PC-3 (cell line): Measurements from ENCODE around the gene RUVBL2. TPM values are rescaled to one million over a fixed set of nuclear protein-coding genes. Genes with fewer than 3 reads are reported as not detected.

Source experiments
- ATAC-seq: fragments of 200-7000 bp; cut with Tn5 transposase; 2 replicates; pipeline ENCODE4 v1.9.1; 2020; ENCODE audit warnings: mild to moderate bottlenecking, moderate library complexity
- BruUV-seq: library from RNA; stranded (reverse); fragments of 400-500 nt; replicated peaks from 2 replicates; lab custom pipeline; 2021; lab: Mats Ljungman, UMichigan
- CTCF ChIA-PET: fragments of 300-600 bp; sonication (Branson Sonifier 250); formaldehyde crosslinking; loops from one replicate; lab custom pipeline; 2022; ENCODE audit warnings: antibody characterized with exemption; lab: Charles Lee
- POLR2A ChIA-PET: fragments of 300-600 bp; sonication (Branson Sonifier 250); formaldehyde crosslinking; loops from one replicate; lab custom pipeline; 2022; ENCODE audit warnings: antibody characterized with exemption; ENCODE audit not compliant: unreplicated experiment; lab: Charles Lee
- DNase-seq: peaks from one replicate; pipeline ENCODE4 v3.0.0-alpha.2; 2015
- H2AFZ ChIP-seq: fragments of 300-600 bp; sonication (generic); 2 replicates; pipeline ENCODE4 v1.6.0; 2016; ENCODE audit warnings: antibody characterized with exemption, low read length
- H3F3A ChIP-seq: fragments of 300-600 bp; sonication (generic); one replicate; pipeline ENCODE4 v1.6.0; 2017; ENCODE audit warnings: antibody characterized with exemption, low read length, control low read depth, mild to moderate bottlenecking; ENCODE audit not compliant: unreplicated experiment
- H3K27ac ChIP-seq: fragments of 300-600 bp; sonication (generic); 2 replicates; pipeline ENCODE4 v1.5.1; 2016; ENCODE audit warnings: mild to moderate bottlenecking, low read length
- H3K27me3 ChIP-seq: fragments of 300-600 bp; sonication (generic); 2 replicates; pipeline ENCODE4 v1.6.1; 2016; ENCODE audit warnings: low read length, mixed read lengths
- H3K36me3 ChIP-seq: fragments of 300-600 bp; sonication (generic); 2 replicates; pipeline ENCODE4 v1.6.1; 2016; ENCODE audit warnings: low read depth, mixed run types, low read length, mixed read lengths
- H3K4me1 ChIP-seq: fragments of 300-600 bp; sonication (generic); 2 replicates; pipeline ENCODE4 v1.5.1; 2016; ENCODE audit warnings: low read length; ENCODE audit not compliant: insufficient read depth
- H3K4me2 ChIP-seq: fragments of 300-600 bp; sonication (generic); 2 replicates; pipeline ENCODE4 v1.6.0; 2016; ENCODE audit warnings: low read length
- H3K4me3 ChIP-seq: fragments of 300-600 bp; sonication (generic); 2 replicates; pipeline ENCODE4 v1.5.1; 2016; ENCODE audit warnings: mild to moderate bottlenecking, low read length, mixed read lengths
- H3K79me2 ChIP-seq: fragments of 300-600 bp; sonication (generic); 2 replicates; pipeline ENCODE4 v1.6.1; 2017; ENCODE audit warnings: low read length, mixed read lengths
- H3K9ac ChIP-seq: fragments of 300-600 bp; sonication (generic); 2 replicates; pipeline ENCODE4 v1.6.0; 2016; ENCODE audit warnings: mild to moderate bottlenecking, low read length
- H3K9me2 ChIP-seq: fragments of 300-600 bp; sonication (generic); replicated peaks from 2 replicates; pipeline ENCODE4 v1.6.1; 2016; ENCODE audit warnings: mixed run types, low read length, mixed read lengths
- H3K9me3 ChIP-seq: fragments of 300-600 bp; sonication (generic); 2 replicates; pipeline ENCODE4 v1.6.1; 2016; ENCODE audit warnings: low read length, mixed read lengths
- H4K20me1 ChIP-seq: fragments of 300-600 bp; sonication (generic); 2 replicates; pipeline ENCODE4 v1.6.1; 2016; ENCODE audit warnings: low read length, mixed read lengths
- EZH2 ChIP-seq: fragments of 300-600 bp; sonication (generic); IDR thresholded peaks from one replicate; pipeline ENCODE4 v1.6.1; 2017; ENCODE audit warnings: antibody characterized with exemption, mild to moderate bottlenecking, low read length; ENCODE audit not compliant: unreplicated experiment
- EZH2phosphoT487 ChIP-seq: fragments of 300-600 bp; sonication (generic); IDR thresholded peaks from 2 replicates; pipeline ENCODE4 v1.6.1; 2018; ENCODE audit warnings: mild to moderate bottlenecking, antibody characterized with exemption, low read length, borderline replicate concordance
- intact Hi-C: fragments of 100-400 bp; cut with micrococcal nuclease; formaldehyde crosslinking; loops from 2 replicates; pipeline ENCODE4 v1.9.0; 2023
- total RNA-seq: library from RNA; depleted of rRNA; stranded (reverse); fragments of >200 nt; gene quantifications from 2 replicates; pipeline ENCODE4 v1.2.3, GENCODE V29; 2014
- TF ChIP-seq, protein P1 (sequence below): fragments of 300-600 bp; sonication (generic); conservative IDR thresholded peaks from 2 replicates; pipeline ENCODE4 v1.5.1; 2017; ENCODE audit warnings: antibody characterized with exemption, low read depth, mild to moderate bottlenecking, low read length

Gene RUVBL2
- total RNA-seq, 1 experiment from 2014 or later: 291 TPM

DNA sequence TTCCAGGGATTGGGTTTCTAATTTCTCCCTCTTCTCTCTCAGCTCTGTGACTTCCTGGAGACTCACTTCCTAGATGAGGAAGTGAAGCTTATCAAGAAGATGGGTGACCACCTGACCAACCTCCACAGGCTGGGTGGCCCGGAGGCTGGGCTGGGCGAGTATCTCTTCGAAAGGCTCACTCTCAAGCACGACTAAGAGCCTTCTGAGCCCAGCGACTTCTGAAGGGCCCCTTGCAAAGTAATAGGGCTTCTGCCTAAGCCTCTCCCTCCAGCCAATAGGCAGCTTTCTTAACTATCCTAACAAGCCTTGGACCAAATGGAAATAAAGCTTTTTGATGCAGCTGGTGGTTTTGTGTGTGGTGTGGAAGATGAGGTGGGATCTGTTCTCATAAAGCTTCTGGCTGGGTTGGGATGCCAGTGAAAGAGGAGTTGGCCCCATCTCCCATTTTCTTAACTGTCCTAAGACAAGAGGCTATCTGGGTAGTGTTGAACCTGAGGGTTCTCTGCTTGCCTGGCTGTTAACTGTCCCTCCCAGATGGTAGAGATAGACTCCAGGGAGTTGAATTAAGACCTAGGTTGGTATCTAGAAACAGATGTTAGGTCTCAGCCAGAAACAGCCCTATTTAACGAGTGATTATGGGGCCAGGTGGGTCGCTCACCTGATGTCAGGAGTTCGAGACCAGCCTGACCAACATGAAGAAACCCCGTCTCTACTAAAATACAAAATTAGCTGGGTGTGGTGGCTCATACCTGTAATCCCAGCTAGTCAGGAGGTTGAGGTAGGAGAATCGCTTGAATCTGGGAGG is 26.9 kb upstream of the RUVBL2 start:
- TF ChIP-seq, protein P1, sequence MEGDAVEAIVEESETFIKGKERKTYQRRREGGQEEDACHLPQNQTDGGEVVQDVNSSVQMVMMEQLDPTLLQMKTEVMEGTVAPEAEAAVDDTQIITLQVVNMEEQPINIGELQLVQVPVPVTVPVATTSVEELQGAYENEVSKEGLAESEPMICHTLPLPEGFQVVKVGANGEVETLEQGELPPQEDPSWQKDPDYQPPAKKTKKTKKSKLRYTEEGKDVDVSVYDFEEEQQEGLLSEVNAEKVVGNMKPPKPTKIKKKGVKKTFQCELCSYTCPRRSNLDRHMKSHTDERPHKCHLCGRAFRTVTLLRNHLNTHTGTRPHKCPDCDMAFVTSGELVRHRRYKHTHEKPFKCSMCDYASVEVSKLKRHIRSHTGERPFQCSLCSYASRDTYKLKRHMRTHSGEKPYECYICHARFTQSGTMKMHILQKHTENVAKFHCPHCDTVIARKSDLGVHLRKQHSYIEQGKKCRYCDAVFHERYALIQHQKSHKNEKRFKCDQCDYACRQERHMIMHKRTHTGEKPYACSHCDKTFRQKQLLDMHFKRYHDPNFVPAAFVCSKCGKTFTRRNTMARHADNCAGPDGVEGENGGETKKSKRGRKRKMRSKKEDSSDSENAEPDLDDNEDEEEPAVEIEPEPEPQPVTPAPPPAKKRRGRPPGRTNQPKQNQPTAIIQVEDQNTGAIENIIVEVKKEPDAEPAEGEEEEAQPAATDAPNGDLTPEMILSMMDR: no peak
- no peak for TF ChIP-seq EZH2phosphoT487
- TF ChIP-seq EZH2: no peak
- intact Hi-C loops: no loop called here
- Histone ChIP-seq H3F3A (peaks cover 5% of the 10 kb centered on the region), H3K79me2 (peaks cover 14% of the 10 kb centered on the region), H4K20me1 (0 out of 2 replicates have a peak, but pooled peaks cover 5% of the 10 kb centered on the region), H3K9me2 (no peaks in the 10 kb centered on the region), H3K27me3 (no peaks in the 10 kb centered on the region), H3K27ac (no peak overlapping the region), H3K4me2 (peak overlapping the region; percentile 94), H3K36me3 (peaks cover 17% of the 10 kb centered on the region; the same call in 1 of the 2 replicates), H3K4me3 (peak overlapping the region; percentile 81), H3K9ac (no peak overlapping the region), H2AFZ (no peak overlapping the region), H3K4me1 (peaks cover 31% of the 10 kb centered on the region), H3K9me3 (no peaks in the 10 kb centered on the region)
- ChIA-PET CTCF (no interaction called here), POLR2A (no interaction called here)
- BruUV-seq: no TSS peak
- ATAC-seq: no peak
- no peak for DNase-seq

DNA sequence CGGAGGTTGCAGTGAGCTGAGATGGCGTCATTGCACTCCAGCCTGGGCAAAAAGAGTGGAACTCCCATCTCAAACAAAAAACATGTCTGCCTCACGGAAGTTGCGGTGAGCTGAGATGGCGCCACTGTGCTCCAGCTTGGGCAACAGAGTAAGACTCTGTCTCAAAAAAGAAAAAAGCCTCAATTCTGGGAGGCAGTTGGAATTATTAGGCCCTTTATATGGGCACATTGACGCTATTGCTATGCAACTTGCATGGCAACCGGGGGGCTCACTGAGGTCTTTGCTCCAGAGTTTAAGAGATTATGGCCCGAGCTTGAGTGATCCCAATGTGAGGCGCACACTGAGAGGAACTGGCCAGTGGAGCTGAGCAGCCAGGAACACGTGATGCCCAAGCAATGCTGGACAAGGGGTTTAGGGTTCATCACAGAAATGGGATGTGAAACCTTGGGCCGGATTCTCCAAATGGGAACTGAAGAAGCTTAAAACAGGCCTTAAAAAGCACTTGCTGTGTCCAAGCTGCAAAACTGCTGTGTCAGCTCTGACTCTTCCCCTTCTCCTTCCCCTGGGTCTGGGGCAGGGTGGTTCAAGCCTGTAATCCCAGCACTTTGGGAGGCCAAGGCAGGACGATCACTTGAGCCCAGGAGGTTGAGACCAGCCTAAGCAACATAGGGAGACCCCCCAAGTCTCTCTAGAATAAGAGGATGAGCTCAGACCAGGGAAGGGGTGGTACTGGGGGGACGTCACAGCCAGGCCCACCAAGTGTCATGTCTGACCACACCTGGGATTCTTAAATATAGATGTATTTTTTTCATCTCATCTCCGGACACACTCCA is 26.1 kb upstream of the RUVBL2 start:
- Histone ChIP-seq H3K9ac (no peak overlapping the region), H3K79me2 (peaks cover 14% of the 10 kb centered on the region), H3F3A (peaks cover 5% of the 10 kb centered on the region), H3K36me3 (peaks cover 17% of the 10 kb centered on the region; the same call in 1 of the 2 replicates), H3K4me1 (peaks cover 26% of the 10 kb centered on the region), H3K4me2 (no peak overlapping the region), H3K27me3 (no peaks in the 10 kb centered on the region), H3K27ac (no peak overlapping the region), H3K9me3 (no peaks in the 10 kb centered on the region), H4K20me1 (0 out of 2 replicates have a peak, but pooled peaks cover 5% of the 10 kb centered on the region), H3K9me2 (no peaks in the 10 kb centered on the region), H3K4me3 (no peak overlapping the region), H2AFZ (no peak overlapping the region)
- POLR2A ChIA-PET: interaction anchor here (0.6 kb wide), 1 partner anchor 181 kb away, joined by 18 read pairs; no protein-coding TSS in a partner anchor
- CTCF ChIA-PET: interaction anchor here (0.6 kb wide), 1 partner anchor 11 kb away, joined by 5 read pairs; no protein-coding TSS in a partner anchor
- BruUV-seq: no TSS peak
- ATAC-seq (no peak), DNase-seq (no peak)
- intact Hi-C loops: no loop called here
- TF ChIP-seq EZH2 (no peak), EZH2phosphoT487 (no peak)
- TF ChIP-seq, protein P1: no peak
